ENCODE results near the gene ST3GAL3. TPM values are rescaled to one million over a fixed set of nuclear protein-coding genes. Genes with fewer than 3 reads are reported as not detected.

ST3GAL3 gene
- total RNA-seq, 1 experiment from 2014 or later: 4.6 TPM

DNA sequence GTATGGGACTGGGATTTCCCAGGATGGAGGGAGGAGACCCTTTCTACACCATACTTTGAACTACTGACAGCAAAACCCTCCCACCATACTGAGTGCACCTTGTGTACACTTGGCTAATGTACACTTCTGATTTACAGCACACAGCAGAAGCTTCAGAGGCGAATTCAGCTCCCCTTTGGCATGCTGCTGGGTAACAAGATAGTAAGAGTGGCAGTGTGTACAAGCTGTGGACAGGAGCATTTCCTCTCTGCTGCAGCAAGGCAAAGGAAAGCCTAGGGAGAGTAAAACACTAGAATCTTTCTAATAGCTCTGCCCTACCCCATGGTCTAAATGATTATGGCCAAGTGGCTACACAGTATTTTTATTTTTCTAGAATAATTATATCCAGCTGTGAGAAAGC, 142.3 kb downstream of the ST3GAL3 start:
- DNase-seq (ENCODE audit: low spot score): no peak

- DNase-seq (ENCODE audit: low spot score): no peak
These were observed 143.4 kb downstream of the ST3GAL3 start for GRCh38 chr1:43850591-43851233.

DNA sequence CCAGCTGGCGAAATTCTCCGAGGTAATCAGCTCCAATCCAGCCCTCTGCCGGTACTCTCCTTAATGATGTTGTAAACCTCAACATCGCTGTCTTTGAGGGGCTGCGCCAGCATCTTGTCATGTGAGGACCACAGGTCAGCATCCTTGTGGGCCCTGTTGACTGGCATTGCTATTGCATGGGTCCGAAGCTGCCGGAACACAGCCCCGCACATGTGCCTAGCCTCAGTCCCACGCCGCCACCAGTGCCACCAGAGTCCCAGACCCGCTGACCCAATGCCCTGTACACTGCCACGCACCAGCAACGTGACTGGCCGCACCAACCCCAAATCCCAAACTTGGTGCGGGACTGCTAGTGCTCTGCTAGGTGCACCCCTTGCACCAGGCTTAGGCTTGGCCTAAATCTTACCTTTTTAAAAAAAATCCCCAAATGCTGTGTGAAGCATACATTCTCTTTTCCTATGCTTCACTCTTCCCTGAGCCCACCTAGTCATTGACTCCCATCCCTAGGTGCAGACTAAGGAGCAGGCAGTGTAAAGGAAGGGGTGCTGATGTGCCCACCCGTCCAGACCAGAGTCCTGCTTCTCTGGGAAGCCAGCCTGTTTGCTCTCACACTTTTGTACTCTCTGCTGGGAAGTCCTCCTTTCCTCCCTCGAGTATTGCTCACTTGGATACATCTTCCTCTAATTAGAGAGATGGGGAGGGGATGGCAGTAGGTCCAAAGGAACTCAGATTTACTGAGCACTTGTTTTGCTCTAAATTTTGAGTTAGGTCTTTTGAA, 144.4 kb downstream of the ST3GAL3 start:
- DNase-seq (ENCODE audit: low spot score): no peak

- DNase-seq (ENCODE audit: low spot score): peak; percentile 69
These were observed 146.0 kb downstream of the ST3GAL3 start for GRCh38 chr1:43853161-43853921.

GRCh38 chr1:43854473-43854872, 147.1 kb downstream of the ST3GAL3 start:
- no peak for DNase-seq (ENCODE audit: low spot score)

DNA sequence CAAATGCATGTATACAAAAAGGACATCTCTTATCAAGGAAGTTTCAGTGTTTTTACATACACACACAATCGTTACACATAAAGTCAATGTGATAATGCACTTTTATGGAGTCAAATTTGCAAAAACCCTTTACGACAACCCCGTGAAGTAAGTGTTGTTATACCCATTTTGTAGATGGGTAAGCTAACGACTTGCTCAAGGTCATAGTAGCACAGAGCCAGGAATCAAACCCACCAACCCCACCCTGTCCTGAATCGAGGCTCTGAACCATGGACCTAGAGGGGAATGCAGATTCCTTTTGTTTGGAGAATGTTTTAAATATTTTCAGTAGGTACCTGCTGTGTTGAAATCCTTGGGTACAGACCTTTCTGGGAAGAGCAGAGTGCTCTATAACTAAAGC, 148.9 kb downstream of the ST3GAL3 start:
- no peak for DNase-seq (ENCODE audit: low spot score)

GRCh38 chr1:43857163-43857562, 149.8 kb downstream of the ST3GAL3 start:
- DNase-seq (ENCODE audit: low spot score): no peak

GRCh38 chr1:43858324-43858723, 151.0 kb downstream of the ST3GAL3 start:
- DNase-seq (ENCODE audit: low spot score): peak; percentile 72

- DNase-seq (ENCODE audit: low spot score): no peak
These were observed 154.0 kb downstream of the ST3GAL3 start for GRCh38 chr1:43861337-43861736.

GRCh38 chr1:43861988-43862735, 154.8 kb downstream of the ST3GAL3 start:
- DNase-seq (ENCODE audit: low spot score): no peak

DNA sequence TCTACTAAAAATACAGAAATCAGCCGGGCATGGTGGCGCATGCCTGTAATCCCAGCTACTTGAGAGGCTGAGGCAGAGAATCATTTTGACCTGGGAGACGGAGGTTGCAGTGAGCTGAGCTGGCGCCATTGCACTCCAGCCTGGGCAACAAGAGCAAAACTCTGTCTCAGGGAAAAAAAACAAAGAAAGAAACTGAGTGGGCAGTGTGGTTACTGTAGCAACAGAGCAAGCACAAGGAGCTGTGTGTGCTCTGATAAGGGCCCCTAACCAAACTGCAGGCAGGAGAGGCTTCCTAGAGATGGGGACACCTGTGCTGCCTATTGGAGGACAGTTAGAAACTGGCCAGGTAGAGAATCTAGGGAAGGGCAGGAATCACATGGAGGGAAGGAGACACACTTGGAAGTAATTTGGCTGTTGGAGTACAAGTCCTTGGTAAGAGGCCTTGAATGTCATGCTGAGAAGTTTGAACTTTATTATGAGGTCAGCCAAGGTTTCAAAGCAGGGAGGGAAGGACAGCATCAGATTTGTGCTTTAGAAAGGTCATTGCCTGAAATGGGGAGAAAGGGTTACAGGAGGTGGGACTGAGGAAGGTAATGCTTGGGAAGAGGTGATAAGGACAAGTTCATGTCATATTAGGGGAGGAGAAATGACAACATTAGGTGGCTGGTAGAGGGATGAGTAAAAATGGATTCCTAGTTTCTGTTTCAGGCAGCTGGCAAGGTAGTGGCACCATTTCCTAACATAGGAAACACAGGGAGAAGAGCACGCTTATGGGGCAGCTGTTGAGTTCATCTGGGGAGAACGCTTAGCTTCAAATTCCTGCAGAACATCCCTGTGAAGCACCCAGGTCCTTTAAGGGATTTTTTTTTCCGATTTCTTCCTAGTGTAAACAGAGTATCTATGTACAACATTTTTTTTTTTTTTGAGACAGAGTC, 157.0 kb downstream of the ST3GAL3 start:
- DNase-seq (ENCODE audit: low spot score): no peak

- DNase-seq (ENCODE audit: low spot score): no peak
These were observed 158.9 kb downstream of the ST3GAL3 start for GRCh38 chr1:43866201-43866600.

GRCh38 chr1:43867976-43868740, 160.8 kb downstream of the ST3GAL3 start:
- no peak for DNase-seq (ENCODE audit: low spot score)

- DNase-seq (ENCODE audit: low spot score): no peak
These were observed 161.4 kb downstream of the ST3GAL3 start for GRCh38 chr1:43868741-43869067.

- DNase-seq (ENCODE audit: low spot score): no peak
These were observed 163.0 kb downstream of the ST3GAL3 start for GRCh38 chr1:43870306-43870705.

- no peak for DNase-seq (ENCODE audit: low spot score)
These were observed 164.0 kb downstream of the ST3GAL3 start for GRCh38 chr1:43871181-43871910.

DNA sequence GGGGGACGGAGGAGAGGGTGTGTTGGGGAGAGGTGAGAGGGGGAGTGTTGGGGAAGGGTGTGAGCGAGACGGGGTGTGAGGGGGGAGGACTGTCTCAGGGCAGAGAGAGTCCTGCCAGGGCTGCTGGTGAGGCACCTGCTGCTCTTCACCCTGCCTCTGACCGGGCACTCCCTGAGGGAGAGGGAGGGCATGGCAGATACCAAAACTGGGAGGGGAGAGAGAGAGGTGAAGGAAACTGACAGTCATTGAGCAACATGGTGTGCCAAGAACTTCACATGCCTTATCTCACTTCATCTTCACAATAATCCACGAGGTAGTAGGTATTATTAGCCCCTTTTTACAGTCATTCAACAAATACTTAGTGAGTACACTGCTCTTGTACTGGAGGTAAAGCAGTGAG, 164.9 kb downstream of the ST3GAL3 start:
- no peak for DNase-seq (ENCODE audit: low spot score)

GRCh38 chr1:43873851-43874250, 166.5 kb downstream of the ST3GAL3 start:
- DNase-seq (ENCODE audit: low spot score): no peak

GRCh38 chr1:43874716-43875115, 167.4 kb downstream of the ST3GAL3 start:
- DNase-seq (ENCODE audit: low spot score): no peak
